Measurements from ENCODE around the gene STAT2.

STAT2 gene

GRCh38 chr12:56377310-56377988, 17.5 kb upstream of the STAT2 start:
- Histone ChIP-seq H3K4me2 (ENCODE audit: insufficient read depth, low read length) (no peak overlapping the region), H3K27ac (ENCODE audit: low read length) (no peak overlapping the region)

DNA sequence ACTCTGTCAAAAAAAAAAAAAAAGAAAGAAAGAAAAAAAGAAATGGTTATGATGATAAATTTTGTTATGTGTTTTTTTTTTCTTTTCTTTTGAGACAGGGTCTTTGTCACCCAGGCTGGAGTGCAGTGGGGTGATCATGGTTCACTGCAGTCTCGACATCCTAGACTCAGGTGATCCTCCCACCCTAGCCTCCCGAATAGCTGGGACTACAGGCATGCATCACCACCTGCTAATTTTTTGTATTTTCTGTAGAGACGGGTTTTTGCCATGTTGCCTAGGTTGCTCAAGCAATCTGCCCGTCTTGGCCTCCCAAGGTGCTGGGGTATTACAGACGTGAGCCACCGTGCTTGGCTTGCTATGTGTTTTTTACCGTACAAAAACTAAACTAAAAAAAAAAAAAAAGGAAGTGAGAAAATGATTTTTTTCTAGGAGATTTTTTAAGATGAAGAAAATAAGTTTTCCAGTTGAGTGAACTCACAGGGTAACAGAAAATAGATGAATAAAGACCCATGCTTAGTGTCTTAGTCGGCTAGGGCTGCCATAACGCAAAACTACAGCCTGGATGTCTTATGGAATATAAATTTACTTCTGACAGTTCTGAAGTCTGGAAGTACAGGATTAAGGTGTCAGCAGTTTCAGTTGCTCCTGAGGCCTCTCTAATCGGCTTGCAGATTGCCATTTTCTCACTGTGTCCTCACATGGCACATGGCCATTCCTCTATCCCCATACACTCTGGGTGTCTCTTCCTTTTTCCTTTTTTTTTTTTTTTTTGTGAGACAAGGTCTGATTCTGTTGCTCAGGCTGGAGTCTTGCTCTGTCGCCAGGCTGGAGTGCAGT, 15.9 kb upstream of the STAT2 start:
- no peaks in the 10 kb centered on the region for H3K9me3 ChIP-seq (ENCODE audit: insufficient read depth, low read length, severe bottlenecking)
- TF ChIP-seq, protein P1, sequence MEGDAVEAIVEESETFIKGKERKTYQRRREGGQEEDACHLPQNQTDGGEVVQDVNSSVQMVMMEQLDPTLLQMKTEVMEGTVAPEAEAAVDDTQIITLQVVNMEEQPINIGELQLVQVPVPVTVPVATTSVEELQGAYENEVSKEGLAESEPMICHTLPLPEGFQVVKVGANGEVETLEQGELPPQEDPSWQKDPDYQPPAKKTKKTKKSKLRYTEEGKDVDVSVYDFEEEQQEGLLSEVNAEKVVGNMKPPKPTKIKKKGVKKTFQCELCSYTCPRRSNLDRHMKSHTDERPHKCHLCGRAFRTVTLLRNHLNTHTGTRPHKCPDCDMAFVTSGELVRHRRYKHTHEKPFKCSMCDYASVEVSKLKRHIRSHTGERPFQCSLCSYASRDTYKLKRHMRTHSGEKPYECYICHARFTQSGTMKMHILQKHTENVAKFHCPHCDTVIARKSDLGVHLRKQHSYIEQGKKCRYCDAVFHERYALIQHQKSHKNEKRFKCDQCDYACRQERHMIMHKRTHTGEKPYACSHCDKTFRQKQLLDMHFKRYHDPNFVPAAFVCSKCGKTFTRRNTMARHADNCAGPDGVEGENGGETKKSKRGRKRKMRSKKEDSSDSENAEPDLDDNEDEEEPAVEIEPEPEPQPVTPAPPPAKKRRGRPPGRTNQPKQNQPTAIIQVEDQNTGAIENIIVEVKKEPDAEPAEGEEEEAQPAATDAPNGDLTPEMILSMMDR (IDR thresholded peaks at IDR 0.05; ENCODE audit: borderline replicate concordance, extremely low read depth, low read length, poor library complexity, severe bottlenecking), result no peak
- TF ChIP-seq EZH2 (IDR thresholded peaks at IDR 0.05; ENCODE audit: borderline replicate concordance, low read depth, low read length, severe bottlenecking), result no peak
- H3K4me3 ChIP-seq (ENCODE audit: low read depth in 1 of 2, low read length in 2 of 2), result no peak overlapping the region
- H4K20me1 ChIP-seq (ENCODE audit: insufficient read depth, low read length), result no peaks in the 10 kb centered on the region
- no peak overlapping the region for H3K27ac ChIP-seq (ENCODE audit: low read length)
- H2AFZ ChIP-seq (ENCODE audit: low read depth, low read length), result no peak overlapping the region
- H3K79me2 ChIP-seq (ENCODE audit: insufficient read depth, low read length), result no peaks in the 10 kb centered on the region
- H3K9ac ChIP-seq (ENCODE audit: low read depth, low read length), result no peak overlapping the region
- H3K4me2 ChIP-seq (ENCODE audit: insufficient read depth, low read length), result no peak overlapping the region
- no peak for DNase-seq
- no peaks in the 10 kb centered on the region for H3K36me3 ChIP-seq (ENCODE audit: insufficient read depth, low read length)
- no peaks in the 10 kb centered on the region for H3K4me1 ChIP-seq (ENCODE audit: insufficient read depth, low read length)
- H3K27me3 ChIP-seq (ENCODE audit: insufficient read depth, low read length, poor library complexity), result no peaks in the 10 kb centered on the region
- ATAC-seq (ENCODE audit: insufficient read depth, low read depth), result no peak

More at GRCh38 chr12:56377310-56377988, 17.5 kb upstream of the STAT2 start:
- Histone ChIP-seq H4K20me1 (ENCODE audit: insufficient read depth, low read length) (no peaks in the 10 kb centered on the region), H2AFZ (ENCODE audit: low read depth, low read length) (no peak overlapping the region), H3K79me2 (ENCODE audit: insufficient read depth, low read length) (no peaks in the 10 kb centered on the region), H3K4me1 (ENCODE audit: insufficient read depth, low read length) (no peaks in the 10 kb centered on the region), H3K9ac (ENCODE audit: low read depth, low read length) (no peak overlapping the region), H3K27me3 (ENCODE audit: insufficient read depth, low read length, poor library complexity) (no peaks in the 10 kb centered on the region), H3K4me3 (ENCODE audit: low read depth in 1 of 2, low read length in 2 of 2) (no peak overlapping the region), H3K9me3 (ENCODE audit: insufficient read depth, low read length, severe bottlenecking) (no peaks in the 10 kb centered on the region), H3K36me3 (ENCODE audit: insufficient read depth, low read length) (no peaks in the 10 kb centered on the region)
- DNase-seq, result no peak
- ATAC-seq (ENCODE audit: insufficient read depth, low read depth), result no peak
- TF ChIP-seq, protein P1 (IDR thresholded peaks at IDR 0.05; ENCODE audit: borderline replicate concordance, extremely low read depth, low read length, poor library complexity, severe bottlenecking), result peak; percentile 16
- TF ChIP-seq EZH2 (IDR thresholded peaks at IDR 0.05; ENCODE audit: borderline replicate concordance, low read depth, low read length, severe bottlenecking), result no peak

GRCh38 chr12:56374726-56375597, 15.1 kb upstream of the STAT2 start:
- Histone ChIP-seq H3K79me2 (ENCODE audit: insufficient read depth, low read length) (no peaks in the 10 kb centered on the region), H3K9ac (ENCODE audit: low read depth, low read length) (no peak overlapping the region), H3K27me3 (ENCODE audit: insufficient read depth, low read length, poor library complexity) (no peaks in the 10 kb centered on the region), H4K20me1 (ENCODE audit: insufficient read depth, low read length) (no peaks in the 10 kb centered on the region), H3K36me3 (ENCODE audit: insufficient read depth, low read length) (no peaks in the 10 kb centered on the region), H3K4me3 (ENCODE audit: low read depth in 1 of 2, low read length in 2 of 2) (no peak overlapping the region), H2AFZ (ENCODE audit: low read depth, low read length) (no peak overlapping the region), H3K27ac (ENCODE audit: low read length) (no peak overlapping the region), H3K9me3 (ENCODE audit: insufficient read depth, low read length, severe bottlenecking) (no peaks in the 10 kb centered on the region), H3K4me1 (ENCODE audit: insufficient read depth, low read length) (no peaks in the 10 kb centered on the region), H3K4me2 (ENCODE audit: insufficient read depth, low read length) (no peak overlapping the region)
- no peak for ATAC-seq (ENCODE audit: insufficient read depth, low read depth)
- TF ChIP-seq, protein P1 (IDR thresholded peaks at IDR 0.05; ENCODE audit: borderline replicate concordance, extremely low read depth, low read length, poor library complexity, severe bottlenecking), result no peak
- TF ChIP-seq EZH2 (IDR thresholded peaks at IDR 0.05; ENCODE audit: borderline replicate concordance, low read depth, low read length, severe bottlenecking), result no peak
- DNase-seq, result no peak

Measured in DND-41 (cell line).